K562 (cell line): ENCODE results near the gene OPRL1. TPM values are rescaled to one million over a fixed set of nuclear protein-coding genes. Genes with fewer than 3 reads are reported as not detected.

ENCODE experiments used
- ATAC-seq: fragments of 200-7000 bp; cut with Tn5 transposase; 3 replicates; pipeline ENCODE4 v1.9.1; 2020; ENCODE audit warnings: moderate library complexity
- BruUV-seq: library from RNA; stranded (reverse); fragments of 400-500 nt; replicated peaks from 2 replicates; lab custom pipeline; 2021; lab: Mats Ljungman, UMichigan
- CTCF ChIA-PET: fragments of 300-600 bp; formaldehyde crosslinking; extraction: SDS; loops from one replicate; lab custom pipeline; 2021; ENCODE audit warnings: low intra/inter-chr PET ratio; lab: Yijun Ruan, JAX
- POLR2A ChIA-PET: fragments of 300-600, 350-650 bp; sonication (Branson Sonifier 250); formaldehyde crosslinking; extraction: SDS; loops from one replicate; lab custom pipeline; 2021; ENCODE audit warnings: antibody characterized with exemption, inconsistent platforms; lab: Yijun Ruan, JAX
- DNase-seq, 4 experiments: peaks; one replicate each; pipeline versions ENCODE4 v3.0.0 to v3.0.0-alpha.2; 2011 to 2018; ENCODE audit warnings: low spot score in 3 of 4, mixed read lengths in 3 of 4; ENCODE audit errors: extremely low read depth in 1 of 4
- FAIRE-seq: peaks from 2 replicates; lab custom pipeline; 2011; peaks lifted over from hg19 to GRCh38; lab: Jason Lieb, UNC
- H2AFZ ChIP-seq: 2 replicates; pipeline ENCODE4 v1.6.0; 2011; ENCODE audit warnings: low read depth, low read length, control low read depth, inconsistent platforms
- H3K27ac ChIP-seq: fragments of 200-600 bp; 3 replicates; pipeline ENCODE4 v1.8.0; 2011; ENCODE audit warnings: low read depth, mild to moderate bottlenecking, control low read depth, inconsistent platforms, low read length, moderate library complexity, mixed read lengths; ENCODE audit errors: extremely low read depth
- H3K27me3 ChIP-seq, 2 experiments: fragments of 300-600 bp in 1 of 2; 2 replicates in 1 of 2; 3 replicates in 1 of 2; pipeline versions ENCODE4 v1.6.0 to v1.8.0; 2011; ENCODE audit warnings: inconsistent platforms in 2 of 2, low read length in 2 of 2, mild to moderate bottlenecking in 1 of 2, mixed read lengths in 1 of 2, moderate library complexity in 1 of 2; ENCODE audit not compliant: control insufficient read depth in 2 of 2, insufficient read depth in 2 of 2
- H3K36me3 ChIP-seq: fragments of 300-600 bp; 3 replicates; pipeline ENCODE4 v1.8.0; 2011; ENCODE audit warnings: mild to moderate bottlenecking, low read length, inconsistent platforms; ENCODE audit not compliant: control insufficient read depth, insufficient read depth
- H3K4me1 ChIP-seq, 2 experiments: fragments of 200-600 bp in 1 of 2; replicated peaks in 1 of 2; 2 replicates in 1 of 2; 3 replicates in 1 of 2; pipeline versions ENCODE4 v1.5.1 to v1.8.0; 2011; ENCODE audit warnings: inconsistent platforms in 2 of 2, low read length in 2 of 2, mild to moderate bottlenecking in 1 of 2, mixed read lengths in 1 of 2, moderate library complexity in 1 of 2; ENCODE audit not compliant: control insufficient read depth in 2 of 2, insufficient read depth in 2 of 2
- H3K4me2 ChIP-seq: 2 replicates; pipeline ENCODE4 v1.6.1; 2011; ENCODE audit warnings: low read length, control low read depth, inconsistent platforms, mixed read lengths; ENCODE audit not compliant: insufficient read depth
- H3K4me3 ChIP-seq: fragments of 200-600 bp; sonication (generic), shearing (Covaris generic); 2 replicates; pipeline ENCODE4 v1.5.1; 2016; ENCODE audit warnings: control low read depth, inconsistent platforms
- H3K79me2 ChIP-seq: fragments of 200-600 bp; 3 replicates; pipeline ENCODE4 v1.8.0; 2011; ENCODE audit warnings: low read length, inconsistent platforms; ENCODE audit not compliant: control insufficient read depth, insufficient read depth
- H3K9ac ChIP-seq, 2 experiments: 2 replicates each; pipeline versions ENCODE4 v1.6.0 to v1.6.1; 2011; ENCODE audit warnings: low read depth in 2 of 2, low read length in 2 of 2, control low read depth in 1 of 2, inconsistent platforms in 1 of 2, mild to moderate bottlenecking in 1 of 2, mixed read lengths in 1 of 2; ENCODE audit not compliant: insufficient read depth in 1 of 2
- H3K9me1 ChIP-seq: one replicate; pipeline ENCODE4 v1.6.0; 2011; ENCODE audit warnings: inconsistent platforms, mild to moderate bottlenecking, low read length, moderate library complexity; ENCODE audit not compliant: control insufficient read depth, insufficient read depth
- H3K9me3 ChIP-seq: replicated peaks from 2 replicates; pipeline ENCODE4 v1.5.1; 2011; ENCODE audit warnings: low read depth, low read length, inconsistent platforms; ENCODE audit not compliant: control insufficient read depth, insufficient read depth
- H4K20me1 ChIP-seq: replicated peaks from 2 replicates; pipeline ENCODE4 v1.6.1; 2011; ENCODE audit warnings: low read length, inconsistent platforms, mixed read lengths; ENCODE audit not compliant: control insufficient read depth, insufficient read depth
- HNRNPLL ChIP-seq: fragments of 200-400 bp; formaldehyde crosslinking; IDR thresholded peaks from 2 replicates; pipeline ENCODE4 v1.6.1; 2017; ENCODE audit warnings: low read length, low read depth, mild to moderate bottlenecking; ENCODE audit not compliant: poor library complexity, severe bottlenecking
- NR4A1 ChIP-seq, 2 experiments: fragments of 250-450 bp in 1 of 2; fragments of 450-650 bp in 1 of 2; sonication (Bioruptor Pico) in 1 of 2; IDR thresholded peaks; 2 replicates each; pipeline versions ENCODE4 v1.4.0 to v1.6.1; 2016 to 2020; ENCODE audit warnings: mild to moderate bottlenecking in 2 of 2, missing compliant biosample characterization in 1 of 2, missing genetic modification characterization in 1 of 2, moderate library complexity in 1 of 2
- NRF1 ChIP-seq, 2 experiments: fragments of 450-650 bp; IDR thresholded peaks in 1 of 2; conservative IDR thresholded peaks in 1 of 2; 2 replicates each; pipeline ENCODE4 v1.6.1; 2014; ENCODE audit warnings: mild to moderate bottlenecking in 2 of 2
- SNRNP70 ChIP-seq: fragments of 200-400 bp; formaldehyde crosslinking; optimal IDR thresholded peaks from 2 replicates; pipeline ENCODE3; 2017; ENCODE audit warnings: low read depth, low read length
- ZNF263 ChIP-seq: sonication (generic); formaldehyde crosslinking; IDR thresholded peaks from 2 replicates; pipeline ENCODE4 v1.8.0; 2022; ENCODE audit warnings: mild to moderate bottlenecking, missing genetic modification reagents, borderline replicate concordance
- WGBS: fragments of 100-300 bp; shearing (Covaris generic); methylation state at CpG from one replicate; pipeline ENCODE4 v1.1.6; 2016; ENCODE audit warnings: low coverage, mixed read lengths; ENCODE audit not compliant: insufficient coverage; ENCODE audit errors: missing lambda C conversion rate; 5-methylcytosine and 5-hydroxymethylcytosine counted together
- in situ Hi-C: fragments of 300-500 bp; cut with MboI; formaldehyde crosslinking; loops from 4 replicates; pipeline ENCODE4 v1.15.0; 2018; ENCODE audit warnings: inconsistent platforms, mixed read lengths
- intact Hi-C: fragments of 100-400 bp; cut with micrococcal nuclease; formaldehyde crosslinking; loops from 2 replicates; pipeline ENCODE4 v1.14.2; 2022
- polyA plus RNA-seq, 8 experiments: library from polyadenylated mRNA; depleted of rRNA in 4 of 8; stranded (reverse) in 5 of 8; unstranded in 3 of 8; fragments of >200 nt; fragmentation: Nextera tagmentation in 2 of 8; fragmentation: Illumina TruSeq in 1 of 8; extraction: Ambion mirVana in 2 of 8; extraction: Trizol in 1 of 8; gene quantifications; 2 replicates each; pipeline versions ENCODE4 v1.2.1 to v1.2.3, GENCODE V29; 2011 to 2014; ENCODE audit warnings: inconsistent platforms in 1 of 8, missing spikeins in 1 of 8
- total RNA-seq, 7 experiments: library from RNA; depleted of rRNA in 6 of 7; stranded (reverse); fragments of >200 nt in 6 of 7; fragmentation: Illumina TruSeq in 2 of 7; extraction: Trizol in 2 of 7; gene quantifications; 2 replicates each; pipeline versions ENCODE4 v1.2.1 to v1.2.3, GENCODE V29; 2011 to 2021; ENCODE audit warnings: low replicate concordance in 1 of 7

The OPRL1 gene
- total and polyA plus RNA-seq, 9 of the 15 experiments (the other 6 are each of a cell fraction or from before 2014, with no cell fraction given) = 0.06 to 0.33 (median 0.11) TPM; not detected in 2

DNA sequence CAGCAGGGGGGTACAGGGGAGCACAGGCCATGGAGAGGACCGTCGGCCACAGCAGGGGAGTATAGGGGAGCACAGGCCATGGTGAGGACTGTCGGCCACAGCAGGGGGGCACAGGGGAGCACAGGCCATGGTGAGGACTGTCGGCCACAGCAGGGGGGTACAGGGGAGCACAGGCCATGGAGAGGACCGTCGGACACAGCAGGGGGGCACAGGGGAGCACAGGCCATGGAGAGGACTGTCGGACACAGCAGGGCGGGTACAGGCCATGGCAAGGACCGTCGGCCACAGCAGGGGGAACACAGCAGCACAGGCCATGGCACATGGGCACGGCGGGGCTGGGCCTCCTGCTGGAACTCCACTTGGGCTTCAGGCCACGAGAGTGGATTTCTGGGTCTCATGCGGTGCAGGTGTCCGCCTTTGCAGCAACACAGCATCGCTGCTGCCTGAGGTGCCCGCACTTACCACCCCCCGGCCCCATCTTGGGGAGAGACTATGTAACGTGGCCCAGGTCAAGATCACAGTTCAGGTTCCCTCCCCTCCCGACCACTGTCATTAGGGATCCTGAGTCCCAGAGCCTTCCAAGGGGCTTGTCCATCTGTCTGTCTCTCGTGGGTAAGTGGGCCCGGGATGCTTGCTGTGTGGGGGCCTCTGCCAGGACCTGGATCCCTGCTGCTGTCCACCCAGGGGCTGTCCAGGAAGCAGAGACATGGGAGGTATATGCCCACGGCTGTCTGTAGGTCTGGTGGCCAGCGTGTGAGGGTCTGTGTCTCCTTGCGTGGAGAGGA lies 25.0 kb downstream of the OPRL1 start:
- Histone ChIP-seq H3K79me2 (no peaks in the 10 kb centered on the region), H3K9me3 (no peaks in the 10 kb centered on the region), H2AFZ (no peak overlapping the region), H3K4me2 (no peak overlapping the region), H3K4me1 (peaks cover 0 to 53% of the 10 kb centered on the region in 2 experiments; a peak in 4 of 5 replicates), H3K9ac (no peak overlapping the region), H3K9me1 (peaks cover 2% of the 10 kb centered on the region), H3K27me3 (peaks cover 50 to 86% of the 10 kb centered on the region in 2 experiments), H3K36me3 (no peaks in the 10 kb centered on the region), H3K27ac (no peak overlapping the region), H4K20me1 (peaks cover 16% of the 10 kb centered on the region), H3K4me3 (no peak overlapping the region)
- WGBS = 4% methylated on average over 21 of the region's 25 CpGs
- ATAC-seq (no peak), FAIRE-seq (no peak), DNase-seq (no peak)
- ChIA-PET CTCF (no interaction called here), POLR2A (no interaction called here)
- intact Hi-C loops (no loop called here), in situ Hi-C loops (no loop called here)
- BruUV-seq = no TSS peak
- TF ChIP-seq ZNF263 (CRISPR knock-in tag) = peak; percentile 92
- TF ChIP-seq SNRNP70 = no peak

DNA sequence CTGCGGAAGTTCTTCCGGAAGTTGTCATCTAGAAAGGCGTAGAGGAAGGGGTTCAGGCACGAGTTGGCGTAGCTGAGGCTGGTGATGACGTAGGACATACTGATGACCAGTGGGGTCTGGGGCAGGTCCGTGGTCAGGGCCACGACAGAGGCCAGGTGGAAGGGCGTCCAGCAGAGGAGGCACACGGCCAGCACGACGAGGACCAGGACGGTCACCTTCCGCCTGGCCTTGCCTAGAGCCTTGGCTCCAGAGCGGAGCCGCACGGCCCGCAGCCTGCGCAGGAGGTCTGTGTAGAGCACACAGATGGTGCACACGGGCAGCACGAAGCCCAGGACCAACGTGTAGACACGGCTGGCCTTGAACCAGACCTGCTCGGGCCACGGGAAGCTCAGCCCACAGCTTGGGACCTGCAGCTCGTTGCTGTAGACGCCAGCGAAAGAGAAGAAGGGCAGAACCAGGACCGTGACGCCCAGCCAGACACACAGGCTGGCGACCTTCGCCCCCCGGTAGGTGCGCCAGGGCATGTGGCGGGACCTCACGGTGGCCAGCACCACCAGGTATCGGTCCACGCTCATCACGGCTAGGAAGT lies 26.1 kb downstream of the OPRL1 start:
- Histone ChIP-seq H3K9me1 (peaks cover 2% of the 10 kb centered on the region), H3K4me2 (no peak overlapping the region), H3K79me2 (no peaks in the 10 kb centered on the region), H3K9ac (peak overlapping the region in 1 of 2 experiments; percentile 64; a peak in 2 of 4 replicates), H3K36me3 (no peaks in the 10 kb centered on the region), H2AFZ (no peak overlapping the region), H3K27me3 (peaks cover 49 to 84% of the 10 kb centered on the region in 2 experiments), H3K4me1 (peaks cover 0 to 54% of the 10 kb centered on the region in 2 experiments; a peak in 4 of 5 replicates), H3K27ac (no peak overlapping the region), H3K4me3 (no peak overlapping the region), H3K9me3 (no peaks in the 10 kb centered on the region), H4K20me1 (peaks cover 20% of the 10 kb centered on the region)
- POLR2A ChIA-PET = interaction anchor here (1.2 kb wide), 1 partner anchor 11 kb away, joined by 3 read pairs; no protein-coding TSS in a partner anchor
- TF ChIP-seq NRF1 (conservative IDR thresholded peaks at IDR 0.05 in 1 of 2, IDR thresholded peaks at IDR 0.05 in 1 of 2) (peak; percentile 45 to 62; a peak in 3 of 4 replicates), HNRNPLL (peak; percentile 30), NR4A1 (CRISPR knock-in tag; IDR thresholded peaks at IDR 0.05) (no peak), NR4A1 (tag; IDR thresholded peaks at IDR 0.05) (no peak)
- BruUV-seq = no TSS peak
- in situ Hi-C loops (no loop called here), intact Hi-C loops (no loop called here)
- DNase-seq = no peak
- CTCF ChIA-PET = no interaction called here
- ATAC-seq = no peak
- no peak for FAIRE-seq
- WGBS = 9% methylated on average over 30 of the region's 39 CpGs
